ENCODE measurements around the gene ABCG4.

- TF ChIP-seq POLR2A (IDR thresholded peaks at IDR 0.05), result no peak
- TF ChIP-seq CTCF (IDR thresholded peaks at IDR 0.05), result no peak
- TF ChIP-seq EP300 (IDR thresholded peaks at IDR 0.05), result no peak
Observed at GRCh38 chr11:119134389-119134978, 14.4 kb upstream of the ABCG4 start.
